GM21360 (cell line): ENCODE measurements around the gene ZNF277.
A peak's percentile ranks its signal among the peaks of the same experiment; 100 is the strongest.

Source experiments
- ATAC-seq: cut with Tn5 transposase; IDR thresholded peaks from one replicate; pipeline ENCODE4 v1.9.1; 2021; ENCODE audit warnings: mild to moderate bottlenecking, moderate library complexity; ENCODE audit not compliant: unreplicated experiment

The ZNF277 gene, protein sequence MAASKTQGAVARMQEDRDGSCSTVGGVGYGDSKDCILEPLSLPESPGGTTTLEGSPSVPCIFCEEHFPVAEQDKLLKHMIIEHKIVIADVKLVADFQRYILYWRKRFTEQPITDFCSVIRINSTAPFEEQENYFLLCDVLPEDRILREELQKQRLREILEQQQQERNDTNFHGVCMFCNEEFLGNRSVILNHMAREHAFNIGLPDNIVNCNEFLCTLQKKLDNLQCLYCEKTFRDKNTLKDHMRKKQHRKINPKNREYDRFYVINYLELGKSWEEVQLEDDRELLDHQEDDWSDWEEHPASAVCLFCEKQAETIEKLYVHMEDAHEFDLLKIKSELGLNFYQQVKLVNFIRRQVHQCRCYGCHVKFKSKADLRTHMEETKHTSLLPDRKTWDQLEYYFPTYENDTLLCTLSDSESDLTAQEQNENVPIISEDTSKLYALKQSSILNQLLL

DNA sequence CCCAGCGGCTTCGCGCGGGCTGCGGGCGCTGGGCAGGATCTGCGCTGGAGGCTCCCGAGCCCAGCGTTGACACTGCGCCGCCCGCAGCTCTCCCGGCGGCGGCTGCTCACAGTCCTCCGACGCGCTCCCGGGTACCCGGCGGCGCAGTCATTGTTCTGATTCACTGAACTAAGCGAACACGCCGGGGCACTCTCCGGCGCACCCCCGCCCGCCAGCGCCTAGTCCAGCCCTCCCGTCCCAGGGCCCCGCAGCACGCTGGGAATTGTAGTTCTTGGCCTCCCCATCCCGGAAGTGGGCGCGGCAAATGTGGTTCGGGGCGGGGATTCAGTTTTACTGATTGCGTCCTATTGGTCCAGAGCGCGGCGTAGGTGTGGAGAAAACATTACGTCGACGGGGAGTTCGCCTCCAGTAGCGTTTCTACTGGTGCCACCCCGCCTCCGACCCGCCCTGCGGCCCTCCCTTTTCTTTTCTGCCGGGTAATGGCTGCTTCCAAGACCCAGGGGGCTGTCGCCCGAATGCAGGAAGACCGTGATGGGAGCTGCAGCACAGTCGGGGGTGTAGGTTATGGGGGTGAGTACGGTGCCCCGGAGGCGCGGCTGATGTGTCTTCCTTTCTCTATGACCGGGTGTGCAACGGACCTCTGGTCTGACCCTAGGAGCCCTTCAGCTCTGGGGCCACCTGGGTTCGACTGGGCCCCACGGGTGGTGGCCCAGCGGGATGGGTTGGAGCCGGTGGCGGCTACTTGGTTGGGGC, at the start of gene ZNF277, which contains the start of gene DOCK4:
Gene ZNF277, plus strand, starts transcription at position 458 of the 753 bp plus-strand sequence. Its CDS starts 22 bp downstream, at position 480.
Gene DOCK4, minus strand, starts transcription at position 162 of the 753 bp plus-strand sequence. CDS start 261 bp downstream, outside the sequence.
- peak; percentile 92 for ATAC-seq

DNA sequence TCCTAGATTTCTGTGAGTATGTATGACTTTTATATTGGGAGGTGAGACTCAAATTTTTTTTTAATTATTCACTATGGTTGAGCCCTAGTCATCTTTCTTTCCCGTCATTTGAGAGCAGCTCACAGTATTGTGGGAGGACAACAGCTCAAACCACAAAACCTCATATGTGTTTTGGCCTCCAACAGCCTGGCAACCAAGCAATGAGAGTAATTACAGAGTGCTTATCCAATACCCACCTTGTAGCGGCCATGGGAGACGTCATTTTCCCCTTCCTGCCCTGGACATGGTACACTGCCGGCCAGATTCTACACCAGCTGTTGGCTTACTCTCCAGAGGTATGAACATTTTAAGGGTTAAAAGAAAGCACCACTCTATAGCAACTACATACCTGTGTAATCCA, 49.4 kb upstream of the ZNF277 start:
- no peak for ATAC-seq

DNA sequence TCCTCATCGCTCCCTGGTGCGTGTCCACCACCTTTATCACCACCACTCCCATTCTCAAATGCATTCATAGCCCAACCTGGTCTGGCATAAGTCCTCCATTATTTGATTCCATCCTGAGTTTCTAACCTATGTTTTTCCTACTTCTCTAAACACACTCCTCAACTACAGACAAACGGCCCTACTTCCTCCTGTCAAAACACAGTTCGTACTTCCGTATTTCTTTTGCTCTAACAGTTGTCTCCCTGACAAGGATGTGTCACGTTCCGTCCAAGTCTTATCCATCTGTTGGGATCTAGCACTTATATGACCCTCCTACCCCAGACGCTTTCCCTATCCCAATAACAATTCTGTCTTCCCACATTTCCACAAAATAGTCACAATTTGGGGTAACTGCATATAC, 47.1 kb upstream of the ZNF277 start:
- no peak for ATAC-seq

DNA sequence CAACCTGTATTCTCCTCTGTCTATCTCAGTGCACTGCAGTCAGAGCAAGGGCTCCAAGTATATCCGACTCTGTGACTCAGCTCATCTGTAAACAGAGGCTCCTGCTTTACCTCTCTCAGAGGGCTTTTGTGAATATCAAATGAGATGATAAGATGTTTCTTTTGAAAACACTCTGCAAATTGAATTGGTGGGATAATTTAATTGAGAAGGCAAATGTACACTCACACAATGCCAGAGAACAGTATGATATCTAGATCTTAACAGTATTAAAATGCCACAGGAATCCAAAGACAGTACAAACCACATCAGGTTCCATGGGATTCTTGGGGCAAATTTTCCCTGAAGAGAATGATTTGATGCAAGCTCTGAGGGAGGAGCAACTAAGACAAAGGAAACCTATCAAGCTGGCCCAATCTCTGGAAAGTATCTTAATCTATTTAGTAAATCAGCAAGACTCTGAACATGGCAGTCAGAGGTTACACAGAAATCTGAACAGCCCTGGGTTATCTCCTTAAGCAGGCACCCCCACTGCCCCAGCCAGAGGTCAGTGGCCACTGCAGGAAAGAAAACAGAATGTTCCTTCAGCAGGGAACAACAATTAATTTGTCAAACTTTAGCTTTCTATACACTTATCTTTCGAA, 46.2 kb upstream of the ZNF277 start:
- ATAC-seq = no peak

DNA sequence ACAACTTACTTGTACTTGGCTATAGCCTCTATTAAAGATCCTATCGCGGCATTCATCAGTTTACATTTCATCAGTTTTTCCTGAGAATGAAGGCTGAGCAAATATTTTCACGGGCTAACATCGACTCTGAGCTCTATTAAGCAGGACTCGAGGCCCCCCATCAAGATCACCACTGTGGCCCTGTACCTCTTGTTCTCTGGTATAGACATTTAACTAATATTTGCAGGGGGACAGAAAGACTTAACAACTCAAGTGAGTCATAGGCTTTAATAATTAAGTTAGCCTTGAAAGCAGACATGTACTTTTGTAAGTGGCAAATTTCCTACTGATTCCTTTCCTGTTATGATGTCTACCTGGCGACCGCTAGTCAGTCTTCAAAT, 45.7 kb upstream of the ZNF277 start:
- no peak for ATAC-seq

DNA sequence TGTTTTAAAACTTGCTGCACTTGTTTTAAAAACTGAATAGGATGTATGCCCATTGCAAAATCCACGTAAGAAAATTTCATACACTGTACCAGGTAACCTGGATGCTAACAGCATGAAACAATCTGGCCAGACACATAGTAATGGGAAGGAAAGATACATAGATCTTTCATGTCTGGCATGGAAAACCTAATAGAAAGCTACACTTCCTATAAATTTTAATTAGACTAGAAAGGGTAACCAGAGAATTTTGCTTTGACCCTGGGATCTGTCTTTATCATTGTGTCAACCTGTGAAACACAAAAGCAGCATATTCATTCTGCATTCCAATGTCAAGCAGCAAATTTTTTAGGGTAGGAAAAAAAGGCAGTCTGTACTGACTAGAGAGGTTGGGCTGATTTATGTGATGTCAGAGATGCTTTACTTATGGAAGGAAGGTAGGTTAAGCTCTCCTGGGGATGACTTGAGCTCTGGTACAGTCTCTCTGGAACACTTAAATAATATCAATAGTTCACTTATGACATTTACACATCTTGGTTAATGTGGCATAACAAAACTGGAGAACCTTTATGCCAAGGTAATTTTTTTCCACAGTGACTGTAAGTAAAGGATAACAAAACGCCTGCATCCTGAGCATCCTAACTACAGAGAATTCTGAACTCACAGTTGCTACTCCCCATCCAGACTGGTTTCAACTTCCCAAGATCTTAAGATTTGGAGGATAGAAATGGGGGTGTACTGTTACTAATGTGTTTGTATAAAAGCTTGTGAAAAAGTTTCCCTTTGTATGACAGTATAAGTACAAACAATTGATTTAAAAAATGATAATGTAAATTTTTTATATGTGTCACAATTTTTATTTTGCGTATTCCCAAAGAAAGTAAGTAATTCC, 45.0 kb upstream of the ZNF277 start:
- no peak for ATAC-seq

DNA sequence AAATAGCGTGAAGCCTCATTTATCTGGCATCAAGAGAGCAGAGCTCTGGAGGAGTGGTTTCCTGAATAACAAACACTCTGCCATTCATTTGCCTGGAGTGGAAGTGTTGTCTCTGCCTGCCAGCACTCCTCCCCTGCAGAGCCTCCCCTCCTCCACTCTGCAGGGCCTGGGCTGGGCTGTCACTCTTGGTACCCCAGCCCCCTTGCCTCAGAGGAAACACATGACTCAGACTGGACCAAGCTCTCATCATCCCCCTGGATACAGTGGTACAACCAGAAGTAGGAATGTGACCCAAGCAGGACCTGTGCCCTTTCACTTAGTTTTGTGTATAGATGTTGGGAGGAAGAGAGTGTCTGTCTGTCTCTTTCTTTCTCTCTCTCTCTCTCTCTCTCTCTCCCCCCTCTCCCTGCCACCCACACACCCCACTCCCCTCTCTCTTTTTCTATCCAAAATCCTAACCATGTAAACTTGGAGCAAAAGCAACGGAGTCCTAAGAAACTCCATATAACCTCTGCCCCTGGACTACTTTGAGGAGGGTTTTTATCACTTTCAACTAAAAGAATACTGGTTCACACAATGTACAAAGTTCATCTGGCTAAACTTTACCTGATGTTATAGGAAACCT, 44.2 kb upstream of the ZNF277 start:
- ATAC-seq = no peak

DNA sequence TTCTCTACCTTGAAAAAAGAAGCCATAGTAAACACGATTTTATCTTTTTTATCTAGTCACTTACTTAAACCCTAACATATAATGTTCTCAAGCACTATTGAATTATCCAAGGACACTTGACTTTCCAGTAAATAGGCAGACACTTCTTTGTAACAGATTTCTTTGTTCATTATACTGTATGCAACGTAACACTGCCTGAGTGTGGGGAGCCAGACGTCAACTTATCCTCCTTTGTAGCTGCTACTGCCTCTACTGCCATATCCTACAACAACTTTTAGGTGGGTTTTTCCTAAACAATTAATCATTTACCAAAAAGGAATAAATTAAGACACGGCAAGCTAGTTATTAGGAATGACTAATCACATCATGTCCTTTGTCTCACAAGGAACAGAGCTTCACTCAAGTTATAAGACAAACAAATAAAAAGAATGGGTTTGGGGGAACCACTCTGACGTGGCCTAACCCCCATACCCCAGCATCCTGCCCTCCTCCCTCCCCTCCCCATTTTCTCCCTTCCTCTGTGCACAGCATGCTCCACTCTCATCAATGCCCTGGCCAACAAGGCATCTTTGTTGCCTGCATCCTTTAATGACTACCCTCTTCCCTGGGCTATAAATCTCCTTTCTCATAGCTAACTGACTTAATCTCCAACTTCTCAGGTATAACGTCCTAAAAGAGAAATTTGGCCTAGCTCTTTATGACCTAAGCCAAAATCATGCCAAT, 43.5 kb upstream of the ZNF277 start:
- ATAC-seq = no peak

DNA sequence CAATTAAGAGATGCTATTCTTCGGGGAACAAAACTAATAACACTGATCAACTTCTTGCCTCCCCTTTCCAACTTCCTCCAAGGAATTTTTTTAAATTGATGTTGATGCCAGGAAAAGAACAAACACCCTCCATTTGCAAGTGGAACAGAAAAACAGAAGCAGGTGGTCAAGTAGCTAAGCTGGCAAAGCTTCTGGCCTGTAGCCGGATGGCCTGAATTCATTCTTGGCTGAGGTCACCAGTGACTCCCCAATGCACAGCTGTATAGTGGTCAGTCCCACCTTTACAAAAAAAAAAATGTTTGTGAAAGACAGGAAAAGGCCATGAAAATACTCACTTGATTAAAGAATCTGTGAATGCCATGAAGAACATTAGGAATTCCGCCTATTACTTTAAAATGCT, 39.3 kb upstream of the ZNF277 start:
- no peak for ATAC-seq

DNA sequence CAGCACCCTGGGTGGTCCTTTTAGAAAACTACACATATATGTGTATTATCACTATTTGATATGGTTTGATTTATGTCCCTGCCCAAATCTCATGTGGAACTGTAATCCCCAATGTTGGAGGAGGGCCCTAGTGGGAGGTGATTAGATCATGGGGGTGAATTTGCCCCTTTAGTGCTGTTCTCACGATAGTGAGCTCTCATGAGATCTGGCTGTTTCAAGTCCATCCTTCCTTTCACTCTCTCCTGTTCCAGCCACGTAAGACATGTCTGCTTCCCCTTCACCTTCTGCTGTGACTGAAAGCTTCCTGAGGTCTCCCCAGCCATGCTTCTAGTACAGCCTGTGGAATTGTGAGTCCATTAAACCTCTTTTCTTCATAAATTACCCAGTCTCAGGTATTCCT, 37.6 kb upstream of the ZNF277 start:
- no peak for ATAC-seq

DNA sequence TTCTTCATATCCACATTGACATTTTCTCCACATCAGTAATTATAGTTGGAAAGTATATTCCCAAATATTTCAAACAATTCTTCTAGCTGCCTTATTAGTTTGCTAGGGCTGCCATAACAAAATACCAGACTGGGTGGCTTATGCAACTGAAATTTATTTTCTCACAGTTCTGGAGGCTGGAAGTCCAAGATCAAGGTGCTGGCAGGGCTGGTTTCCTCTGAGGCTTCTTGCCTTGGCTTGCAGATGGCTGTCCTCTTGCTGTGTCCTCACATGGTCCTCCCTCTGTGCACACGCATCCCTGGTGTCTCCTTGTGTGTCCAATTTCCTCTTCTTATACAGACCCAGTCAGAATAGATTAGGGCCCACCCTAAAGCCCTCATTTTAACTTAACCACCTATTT, 34.8 kb upstream of the ZNF277 start:
- ATAC-seq = no peak

DNA sequence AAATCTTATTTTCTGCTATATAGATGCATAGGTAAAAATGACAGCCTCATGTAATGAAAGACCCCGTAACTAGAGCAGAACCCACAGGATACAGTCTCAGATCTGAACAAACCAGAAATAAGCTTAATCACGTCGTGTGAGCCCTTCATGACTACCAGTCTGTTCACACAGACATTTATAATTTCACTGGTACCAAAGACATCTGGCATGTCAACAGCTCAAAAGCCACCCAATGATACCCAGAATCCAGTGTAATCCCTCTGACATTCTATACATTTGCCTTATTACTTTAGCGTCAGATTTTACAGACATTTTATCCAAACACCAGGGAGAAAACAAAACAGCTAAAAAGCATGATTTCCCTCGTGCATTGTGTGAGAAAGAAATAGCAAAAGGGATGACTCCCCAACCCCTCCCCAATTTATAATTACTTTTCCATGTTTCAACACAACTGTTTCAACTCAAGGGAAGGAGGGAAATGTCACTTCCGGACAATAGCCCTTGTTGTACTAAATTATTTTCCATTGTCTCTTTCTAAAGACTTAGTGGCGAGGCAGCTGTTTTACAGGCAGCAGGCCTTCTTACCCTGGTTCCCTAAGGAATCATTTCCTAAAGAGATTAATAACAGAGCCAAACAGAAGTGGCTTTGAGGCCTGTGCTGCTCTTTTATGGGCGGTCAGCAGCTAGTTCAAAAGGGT, 33.5 kb upstream of the ZNF277 start:
- ATAC-seq = no peak

DNA sequence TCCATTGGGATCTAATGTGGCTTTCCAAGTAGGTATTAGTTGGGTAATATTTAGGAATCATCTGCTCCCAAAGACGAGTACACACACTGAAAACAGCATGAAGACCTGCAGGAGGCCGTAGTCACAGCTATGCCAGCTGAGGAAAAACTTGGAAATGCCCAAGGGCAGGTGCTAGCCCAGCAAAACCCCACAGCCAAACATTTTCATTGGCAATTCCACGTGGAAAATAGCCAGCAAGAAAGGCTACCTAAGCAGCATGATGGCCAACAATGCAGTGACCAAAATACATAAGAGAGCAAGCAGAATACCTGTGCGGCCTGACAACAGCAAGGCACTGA, 33.0 kb upstream of the ZNF277 start:
- ATAC-seq = no peak

DNA sequence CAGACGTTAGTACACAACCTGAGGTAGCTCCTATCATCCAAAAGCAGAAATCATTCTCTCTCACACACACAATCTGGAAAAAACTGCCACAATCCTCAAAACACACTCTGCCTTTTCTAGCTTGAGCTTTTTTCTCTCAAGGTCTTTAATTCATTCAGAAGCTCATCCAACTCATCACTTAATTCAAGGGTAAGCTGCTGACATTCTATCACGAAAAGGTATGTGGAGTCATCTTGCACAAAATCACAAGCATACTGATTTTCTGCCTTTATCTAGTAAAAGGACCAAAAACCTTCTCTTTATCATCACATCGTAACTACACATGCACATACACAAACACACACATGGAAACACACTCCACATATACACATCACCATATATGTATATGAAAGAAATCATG, 32.3 kb upstream of the ZNF277 start:
- ATAC-seq = no peak

DNA sequence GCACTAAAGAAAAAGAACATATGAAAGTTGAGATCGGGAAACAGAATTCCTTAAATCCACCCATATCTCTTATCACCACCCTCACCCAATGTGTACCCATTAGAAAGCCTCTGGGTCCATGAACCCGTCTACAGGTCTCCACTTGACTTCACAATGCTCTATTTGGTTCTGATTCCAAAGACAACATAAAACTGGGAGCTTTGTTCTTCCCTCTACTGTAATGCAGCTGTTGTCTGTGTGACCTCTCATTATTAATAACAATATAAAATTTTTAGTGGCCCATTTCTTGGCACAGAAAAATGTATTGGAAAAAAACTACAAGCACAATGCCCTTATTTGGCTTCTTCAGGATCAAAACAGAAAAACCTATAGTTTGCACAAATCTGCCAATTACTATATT, 30.3 kb upstream of the ZNF277 start:
- no peak for ATAC-seq

DNA sequence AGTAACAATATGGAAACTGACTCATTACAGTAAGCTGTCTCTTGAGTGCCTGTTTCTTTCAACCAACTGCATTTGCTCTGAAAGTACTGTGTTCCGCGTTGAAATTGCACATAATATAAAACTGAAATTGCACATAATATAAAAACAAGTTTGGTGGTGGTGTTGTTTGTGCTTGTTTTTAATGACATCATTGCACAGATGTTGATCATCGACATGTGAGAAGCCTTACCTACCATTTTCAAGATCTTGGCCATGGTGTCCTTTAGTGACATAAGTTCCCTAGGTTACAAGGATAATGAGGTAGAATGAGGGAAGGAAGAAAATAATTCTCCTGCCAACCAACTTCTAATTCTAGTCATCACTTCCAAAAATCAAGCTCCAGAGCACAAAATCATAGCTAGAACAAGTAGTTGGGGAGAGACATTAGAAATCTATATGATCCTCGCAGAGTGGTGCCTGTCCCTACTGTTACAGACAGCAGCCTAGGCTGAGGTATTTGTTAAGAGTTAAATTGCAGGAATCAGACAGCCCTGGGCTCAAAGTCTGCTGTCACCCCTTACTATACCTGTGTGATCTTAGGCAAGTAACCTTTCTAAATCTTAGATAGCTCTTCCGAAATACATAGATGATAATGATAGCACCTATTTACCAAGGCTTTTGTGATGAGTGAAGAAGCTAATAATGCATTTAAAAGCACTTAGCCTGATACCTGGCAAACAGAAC, 29.6 kb upstream of the ZNF277 start:
- no peak for ATAC-seq

DNA sequence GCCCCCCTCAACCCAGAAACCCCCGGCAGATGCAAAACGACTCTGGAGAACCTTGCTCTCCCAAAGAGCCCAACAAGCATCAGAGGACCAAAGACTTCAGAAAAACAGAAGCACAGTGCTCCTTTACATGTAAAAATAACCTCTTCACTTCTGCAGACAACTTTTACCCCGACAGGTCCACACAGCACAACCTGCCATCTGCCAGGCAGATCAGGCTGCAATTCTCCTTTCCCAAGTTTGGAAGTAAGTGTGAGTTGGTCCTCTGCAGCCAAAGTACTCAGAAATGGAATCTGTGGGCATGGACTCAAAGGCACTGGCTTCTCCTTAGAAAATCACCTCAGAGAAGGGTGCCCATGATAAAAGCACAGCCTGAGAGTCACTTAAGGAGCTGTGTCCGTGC, 26.3 kb upstream of the ZNF277 start:
- no peak for ATAC-seq

DNA sequence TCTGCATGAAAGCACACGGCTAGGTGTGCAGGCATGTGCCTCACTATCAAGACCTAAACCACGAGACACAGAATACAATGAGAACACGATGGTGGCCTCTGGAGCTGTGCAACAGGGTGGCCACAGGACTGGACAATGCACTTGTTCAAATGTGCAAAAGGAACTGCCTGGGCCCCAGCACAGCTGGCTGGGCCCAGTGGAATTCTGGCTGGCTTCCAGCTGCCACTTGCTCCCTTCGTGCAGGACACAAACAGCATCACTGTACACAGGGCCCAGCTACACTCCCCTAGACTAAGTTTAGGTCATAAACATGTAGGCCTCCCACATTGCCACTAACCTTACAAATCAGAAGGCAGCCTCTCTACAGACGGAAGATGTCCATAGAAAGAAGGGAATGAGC, 23.7 kb upstream of the ZNF277 start:
- ATAC-seq = no peak
